ENCODE results near the gene ODC1. TPM values are rescaled to one million over a fixed set of nuclear protein-coding genes. Genes with fewer than 3 reads are reported as not detected.

The ODC1 gene
- total RNA-seq, 1 experiment from 2014 or later, result 231 TPM

DNA sequence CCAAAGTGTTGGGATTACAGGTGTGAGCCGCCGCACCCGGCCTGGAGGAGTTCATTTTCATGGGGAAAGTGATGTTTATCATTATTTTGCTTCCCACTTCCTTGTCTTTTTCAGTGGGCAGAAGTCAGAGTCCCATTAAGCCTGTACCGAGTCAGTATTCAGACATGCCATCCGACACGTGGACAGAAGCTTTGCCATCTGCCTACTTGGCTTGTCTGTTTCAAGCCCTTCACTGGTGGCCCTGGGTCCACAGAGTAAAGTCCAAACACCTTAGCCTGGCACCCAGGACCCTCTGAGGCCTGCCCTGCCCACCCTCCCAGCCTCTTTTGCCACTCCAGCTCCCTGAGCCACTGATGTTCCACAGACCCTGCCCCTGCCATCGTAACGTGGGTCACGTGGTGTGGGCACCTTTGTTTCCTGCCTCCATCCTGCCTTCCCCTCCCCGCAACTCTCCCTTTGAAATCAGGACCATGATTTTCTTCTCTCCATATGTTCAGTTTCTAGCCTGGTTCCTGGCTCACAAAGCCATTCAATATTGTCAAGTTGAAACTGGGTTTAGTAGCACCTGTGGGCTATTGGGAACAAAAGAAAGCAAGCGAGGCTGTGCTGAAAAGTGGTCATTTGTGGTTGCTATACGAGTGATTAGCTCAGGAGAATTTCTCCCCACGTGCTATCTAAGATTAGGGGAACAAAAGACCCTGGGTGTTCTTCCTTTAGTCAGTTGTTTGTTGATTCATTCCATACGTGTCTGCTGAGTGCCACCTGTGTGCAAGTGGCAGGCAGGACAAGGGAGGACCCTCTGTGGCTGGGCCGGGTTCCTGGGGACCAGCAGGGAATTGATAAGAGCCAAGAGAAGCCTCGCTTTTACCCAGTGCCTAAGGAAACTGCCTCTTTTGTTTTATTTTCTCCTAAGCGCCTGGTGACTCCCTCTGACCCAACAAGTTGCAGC lies 5.1 kb upstream of the ODC1 start:
- intact Hi-C loops (cut with micrococcal nuclease), result loop anchor here (2.0 kb wide), 1 partner anchor 208 kb away; no protein-coding TSS in a partner anchor
- Histone ChIP-seq H3K4me2 (ENCODE audit: low read length) (no peak overlapping the region), H3K79me2 (ENCODE audit: insufficient read depth, low read length) (peaks cover 7% of the 10 kb centered on the region), H3K9ac (ENCODE audit: low read length) (no peak overlapping the region), H4K20me1 (ENCODE audit: insufficient read depth) (no peaks in the 10 kb centered on the region), H3K9me2 (ENCODE audit: insufficient read depth) (no peaks in the 10 kb centered on the region), H3K9me3 (ENCODE audit: control insufficient read depth in 1 of 2, insufficient read depth in 1 of 2, low read depth in 1 of 2, low read length in 2 of 2) (no peaks in the 10 kb centered on the region), H3K27me3 (ENCODE audit: insufficient read depth, low read length) (no peaks in the 10 kb centered on the region), H3K27ac (ENCODE audit: low read depth, low read length) (no peak overlapping the region), H3K36me3 (ENCODE audit: control insufficient read depth in 1 of 2, insufficient read depth in 2 of 2, low read length in 2 of 2) (no peaks in the 10 kb centered on the region), H3K4me1 (ENCODE audit: control insufficient read depth in 1 of 2, insufficient read depth in 2 of 2, low read length in 2 of 2) (peaks cover 7 to 36% of the 10 kb centered on the region in 2 experiments; a peak in 3 of 4 replicates), H3K4me3 (replicated peaks in 1 of 2; ENCODE audit: low read depth in 1 of 2, low read length in 2 of 2) (no peak overlapping the region), H2AFZ (ENCODE audit: low read depth, low read length, poor library complexity, severe bottlenecking) (no peak overlapping the region)
- RAD21 ChIA-PET (ENCODE audit: low non-redundant PET in 1 of 2, low total read pairs in 2 of 2, uncharacterized antibody in 2 of 2, unreplicated experiment in 2 of 2), result no interaction called here
- CTCF ChIA-PET, result no interaction called here
- no TSS peak for BruUV-seq (replicated peaks)
- no peak for ATAC-seq
- no peak for DNase-seq (ENCODE audit: low read depth, low spot score)
- POLR2A ChIA-PET, result no interaction called here
- no peak for TF ChIP-seq EGR1 (IDR thresholded peaks at IDR 0.05; ENCODE audit: low read depth)
- TF ChIP-seq POLR2AphosphoS5 (IDR thresholded peaks at IDR 0.05; ENCODE audit: low read depth, low read length), result no peak
- TF ChIP-seq, protein P1, sequence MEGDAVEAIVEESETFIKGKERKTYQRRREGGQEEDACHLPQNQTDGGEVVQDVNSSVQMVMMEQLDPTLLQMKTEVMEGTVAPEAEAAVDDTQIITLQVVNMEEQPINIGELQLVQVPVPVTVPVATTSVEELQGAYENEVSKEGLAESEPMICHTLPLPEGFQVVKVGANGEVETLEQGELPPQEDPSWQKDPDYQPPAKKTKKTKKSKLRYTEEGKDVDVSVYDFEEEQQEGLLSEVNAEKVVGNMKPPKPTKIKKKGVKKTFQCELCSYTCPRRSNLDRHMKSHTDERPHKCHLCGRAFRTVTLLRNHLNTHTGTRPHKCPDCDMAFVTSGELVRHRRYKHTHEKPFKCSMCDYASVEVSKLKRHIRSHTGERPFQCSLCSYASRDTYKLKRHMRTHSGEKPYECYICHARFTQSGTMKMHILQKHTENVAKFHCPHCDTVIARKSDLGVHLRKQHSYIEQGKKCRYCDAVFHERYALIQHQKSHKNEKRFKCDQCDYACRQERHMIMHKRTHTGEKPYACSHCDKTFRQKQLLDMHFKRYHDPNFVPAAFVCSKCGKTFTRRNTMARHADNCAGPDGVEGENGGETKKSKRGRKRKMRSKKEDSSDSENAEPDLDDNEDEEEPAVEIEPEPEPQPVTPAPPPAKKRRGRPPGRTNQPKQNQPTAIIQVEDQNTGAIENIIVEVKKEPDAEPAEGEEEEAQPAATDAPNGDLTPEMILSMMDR (IDR thresholded peaks at IDR 0.05 in 2 of 3, conservative IDR thresholded peaks at IDR 0.05 in 1 of 3; ENCODE audit: borderline replicate concordance in 1 of 3, insufficient read depth in 1 of 3, low read depth in 2 of 3, low read length in 2 of 3), result no peak
- TF ChIP-seq FOSL1 (IDR thresholded peaks at IDR 0.05; ENCODE audit: low read depth), result no peak
- TF ChIP-seq ZNF274 (IDR thresholded peaks at IDR 0.05; ENCODE audit: low read depth, low read length), result no peak
- TF ChIP-seq RAD21 (IDR thresholded peaks at IDR 0.05; ENCODE audit: low read depth), result no peak
- TF ChIP-seq, protein P2, sequence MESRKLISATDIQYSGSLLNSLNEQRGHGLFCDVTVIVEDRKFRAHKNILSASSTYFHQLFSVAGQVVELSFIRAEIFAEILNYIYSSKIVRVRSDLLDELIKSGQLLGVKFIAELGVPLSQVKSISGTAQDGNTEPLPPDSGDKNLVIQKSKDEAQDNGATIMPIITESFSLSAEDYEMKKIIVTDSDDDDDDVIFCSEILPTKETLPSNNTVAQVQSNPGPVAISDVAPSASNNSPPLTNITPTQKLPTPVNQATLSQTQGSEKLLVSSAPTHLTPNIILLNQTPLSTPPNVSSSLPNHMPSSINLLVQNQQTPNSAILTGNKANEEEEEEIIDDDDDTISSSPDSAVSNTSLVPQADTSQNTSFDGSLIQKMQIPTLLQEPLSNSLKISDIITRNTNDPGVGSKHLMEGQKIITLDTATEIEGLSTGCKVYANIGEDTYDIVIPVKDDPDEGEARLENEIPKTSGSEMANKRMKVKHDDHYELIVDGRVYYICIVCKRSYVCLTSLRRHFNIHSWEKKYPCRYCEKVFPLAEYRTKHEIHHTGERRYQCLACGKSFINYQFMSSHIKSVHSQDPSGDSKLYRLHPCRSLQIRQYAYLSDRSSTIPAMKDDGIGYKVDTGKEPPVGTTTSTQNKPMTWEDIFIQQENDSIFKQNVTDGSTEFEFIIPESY (IDR thresholded peaks at IDR 0.05; ENCODE audit: extremely low read depth, insufficient replicate concordance, low read length), result no peak
- no peak for TF ChIP-seq SIN3A (IDR thresholded peaks at IDR 0.05; ENCODE audit: low read depth)
- no peak for TF ChIP-seq JUND (IDR thresholded peaks at IDR 0.05)
- TF ChIP-seq TCF7L2 (IDR thresholded peaks at IDR 0.05; ENCODE audit: borderline replicate concordance, extremely low read depth, insufficient read depth, insufficient read length), result no peak
- TF ChIP-seq, protein P3, sequence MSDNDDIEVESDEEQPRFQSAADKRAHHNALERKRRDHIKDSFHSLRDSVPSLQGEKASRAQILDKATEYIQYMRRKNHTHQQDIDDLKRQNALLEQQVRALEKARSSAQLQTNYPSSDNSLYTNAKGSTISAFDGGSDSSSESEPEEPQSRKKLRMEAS (IDR thresholded peaks at IDR 0.05), result no peak
- TF ChIP-seq SRF (IDR thresholded peaks at IDR 0.05; ENCODE audit: low read depth), result no peak
- TF ChIP-seq, protein P4, sequence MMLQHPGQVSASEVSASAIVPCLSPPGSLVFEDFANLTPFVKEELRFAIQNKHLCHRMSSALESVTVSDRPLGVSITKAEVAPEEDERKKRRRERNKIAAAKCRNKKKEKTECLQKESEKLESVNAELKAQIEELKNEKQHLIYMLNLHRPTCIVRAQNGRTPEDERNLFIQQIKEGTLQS (IDR thresholded peaks at IDR 0.05), result no peak
- no peak for TF ChIP-seq CBX3 (IDR thresholded peaks at IDR 0.05; ENCODE audit: low read depth)
- TF ChIP-seq EZH2 (IDR thresholded peaks at IDR 0.05), result no peak
- TF ChIP-seq ELF1 (IDR thresholded peaks at IDR 0.05; ENCODE audit: borderline replicate concordance, low read depth), result no peak
- TF ChIP-seq EZH2phosphoT487 (IDR thresholded peaks at IDR 0.05; ENCODE audit: borderline replicate concordance), result no peak
- no peak for TF ChIP-seq SP1 (IDR thresholded peaks at IDR 0.05; ENCODE audit: low read depth)
- TF ChIP-seq, protein P5, sequence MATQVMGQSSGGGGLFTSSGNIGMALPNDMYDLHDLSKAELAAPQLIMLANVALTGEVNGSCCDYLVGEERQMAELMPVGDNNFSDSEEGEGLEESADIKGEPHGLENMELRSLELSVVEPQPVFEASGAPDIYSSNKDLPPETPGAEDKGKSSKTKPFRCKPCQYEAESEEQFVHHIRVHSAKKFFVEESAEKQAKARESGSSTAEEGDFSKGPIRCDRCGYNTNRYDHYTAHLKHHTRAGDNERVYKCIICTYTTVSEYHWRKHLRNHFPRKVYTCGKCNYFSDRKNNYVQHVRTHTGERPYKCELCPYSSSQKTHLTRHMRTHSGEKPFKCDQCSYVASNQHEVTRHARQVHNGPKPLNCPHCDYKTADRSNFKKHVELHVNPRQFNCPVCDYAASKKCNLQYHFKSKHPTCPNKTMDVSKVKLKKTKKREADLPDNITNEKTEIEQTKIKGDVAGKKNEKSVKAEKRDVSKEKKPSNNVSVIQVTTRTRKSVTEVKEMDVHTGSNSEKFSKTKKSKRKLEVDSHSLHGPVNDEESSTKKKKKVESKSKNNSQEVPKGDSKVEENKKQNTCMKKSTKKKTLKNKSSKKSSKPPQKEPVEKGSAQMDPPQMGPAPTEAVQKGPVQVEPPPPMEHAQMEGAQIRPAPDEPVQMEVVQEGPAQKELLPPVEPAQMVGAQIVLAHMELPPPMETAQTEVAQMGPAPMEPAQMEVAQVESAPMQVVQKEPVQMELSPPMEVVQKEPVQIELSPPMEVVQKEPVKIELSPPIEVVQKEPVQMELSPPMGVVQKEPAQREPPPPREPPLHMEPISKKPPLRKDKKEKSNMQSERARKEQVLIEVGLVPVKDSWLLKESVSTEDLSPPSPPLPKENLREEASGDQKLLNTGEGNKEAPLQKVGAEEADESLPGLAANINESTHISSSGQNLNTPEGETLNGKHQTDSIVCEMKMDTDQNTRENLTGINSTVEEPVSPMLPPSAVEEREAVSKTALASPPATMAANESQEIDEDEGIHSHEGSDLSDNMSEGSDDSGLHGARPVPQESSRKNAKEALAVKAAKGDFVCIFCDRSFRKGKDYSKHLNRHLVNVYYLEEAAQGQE (IDR thresholded peaks at IDR 0.05; ENCODE audit: low read depth), result no peak
